Fibroblast of lung (primary cell): ENCODE measurements around the gene NOS3.

Experiments used
- EZH2 ChIP-seq: IDR thresholded peaks from 2 replicates; pipeline ENCODE4 v1.5.1; 2012; ENCODE audit warnings: low read length, control low read depth, mild to moderate bottlenecking; ENCODE audit errors: missing control alignments
- TF ChIP-seq, protein P1 (sequence below), 2 donors: IDR thresholded peaks in 1 of 2; conservative IDR thresholded peaks in 1 of 2; 1 replicate in 1 of 2; 2 replicates in 1 of 2; pipeline ENCODE4 v1.5.1; 2011 to 2012; ENCODE audit warnings: low read length in 2 of 2, control low read depth in 1 of 2, inconsistent platforms in 1 of 2, low read depth in 1 of 2, mild to moderate bottlenecking in 1 of 2

DNA sequence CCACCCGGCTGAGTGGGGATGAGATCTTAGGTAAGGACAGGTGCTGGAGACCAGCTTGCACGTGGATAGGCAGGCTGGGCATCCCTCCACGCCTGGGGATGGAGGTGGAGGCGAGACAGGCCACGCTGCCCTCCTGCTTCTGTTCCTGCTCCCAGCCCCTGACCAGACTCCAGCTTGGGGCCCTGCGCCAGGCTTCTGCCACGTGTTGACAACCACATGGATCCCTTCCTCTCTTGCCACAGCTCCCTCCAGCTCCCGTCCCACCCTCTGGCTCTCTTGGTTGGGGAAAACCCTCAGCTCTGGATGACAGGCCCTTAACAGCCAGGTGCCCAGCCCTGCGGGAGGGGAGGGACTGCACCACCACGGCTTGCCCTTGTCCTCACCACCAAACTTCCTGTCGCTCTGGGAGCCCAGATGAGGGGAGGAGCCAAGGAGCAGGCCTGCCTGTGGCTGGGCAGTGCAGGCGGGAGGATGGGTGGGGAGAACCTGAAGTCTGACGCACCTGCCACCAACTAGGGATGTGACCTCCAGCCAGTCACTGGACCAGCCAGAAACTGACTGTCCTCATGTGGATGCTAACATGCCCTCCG lies 48.7 kb upstream of the NOS3 start:
- TF ChIP-seq, protein P1, sequence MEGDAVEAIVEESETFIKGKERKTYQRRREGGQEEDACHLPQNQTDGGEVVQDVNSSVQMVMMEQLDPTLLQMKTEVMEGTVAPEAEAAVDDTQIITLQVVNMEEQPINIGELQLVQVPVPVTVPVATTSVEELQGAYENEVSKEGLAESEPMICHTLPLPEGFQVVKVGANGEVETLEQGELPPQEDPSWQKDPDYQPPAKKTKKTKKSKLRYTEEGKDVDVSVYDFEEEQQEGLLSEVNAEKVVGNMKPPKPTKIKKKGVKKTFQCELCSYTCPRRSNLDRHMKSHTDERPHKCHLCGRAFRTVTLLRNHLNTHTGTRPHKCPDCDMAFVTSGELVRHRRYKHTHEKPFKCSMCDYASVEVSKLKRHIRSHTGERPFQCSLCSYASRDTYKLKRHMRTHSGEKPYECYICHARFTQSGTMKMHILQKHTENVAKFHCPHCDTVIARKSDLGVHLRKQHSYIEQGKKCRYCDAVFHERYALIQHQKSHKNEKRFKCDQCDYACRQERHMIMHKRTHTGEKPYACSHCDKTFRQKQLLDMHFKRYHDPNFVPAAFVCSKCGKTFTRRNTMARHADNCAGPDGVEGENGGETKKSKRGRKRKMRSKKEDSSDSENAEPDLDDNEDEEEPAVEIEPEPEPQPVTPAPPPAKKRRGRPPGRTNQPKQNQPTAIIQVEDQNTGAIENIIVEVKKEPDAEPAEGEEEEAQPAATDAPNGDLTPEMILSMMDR (conservative IDR thresholded peaks at IDR 0.05 in 1 of 2, IDR thresholded peaks at IDR 0.05 in 1 of 2; ENCODE audit: low read depth in 1 of 2, low read length in 2 of 2), result no peak
- no peak for TF ChIP-seq EZH2
